Raji (cell line): ENCODE measurements around the gene NLGN1.

Source experiments
- POLR2A ChIP-seq: IDR thresholded peaks from 2 replicates; pipeline ENCODE4 v1.6.1; 2011; ENCODE audit warnings: low read depth, low read length, control low read depth; ENCODE audit not compliant: insufficient read depth

NLGN1 gene

GRCh38 chr3:174158674-174159073, 761.1 kb downstream of the NLGN1 start:
- no peak for TF ChIP-seq POLR2A

GRCh38 chr3:174159604-174160003, 762.1 kb downstream of the NLGN1 start:
- no peak for TF ChIP-seq POLR2A

- TF ChIP-seq POLR2A = no peak
These were observed 765.0 kb downstream of the NLGN1 start for GRCh38 chr3:174162550-174162949.

GRCh38 chr3:174168026-174168425, 770.5 kb downstream of the NLGN1 start:
- no peak for TF ChIP-seq POLR2A

GRCh38 chr3:174168538-174169254, 771.2 kb downstream of the NLGN1 start:
- TF ChIP-seq POLR2A = no peak

GRCh38 chr3:174169736-174170135, 772.2 kb downstream of the NLGN1 start:
- no peak for TF ChIP-seq POLR2A

- TF ChIP-seq POLR2A = no peak
These were observed 772.7 kb downstream of the NLGN1 start for GRCh38 chr3:174170248-174170647.

- TF ChIP-seq POLR2A = no peak
These were observed 788.9 kb downstream of the NLGN1 start for GRCh38 chr3:174186377-174186989.

GRCh38 chr3:174191380-174191779, 793.8 kb downstream of the NLGN1 start:
- TF ChIP-seq POLR2A = no peak

GRCh38 chr3:174191895-174192294, 794.4 kb downstream of the NLGN1 start:
- TF ChIP-seq POLR2A = no peak

- no peak for TF ChIP-seq POLR2A
These were observed 794.9 kb downstream of the NLGN1 start for GRCh38 chr3:174192471-174192870.

- no peak for TF ChIP-seq POLR2A
These were observed 796.1 kb downstream of the NLGN1 start for GRCh38 chr3:174193604-174194003.

GRCh38 chr3:174197416-174197815, 799.9 kb downstream of the NLGN1 start:
- no peak for TF ChIP-seq POLR2A

GRCh38 chr3:174198199-174198598, 800.7 kb downstream of the NLGN1 start:
- no peak for TF ChIP-seq POLR2A

- TF ChIP-seq POLR2A = no peak
These were observed 802.2 kb downstream of the NLGN1 start for GRCh38 chr3:174199696-174200095.

GRCh38 chr3:174202116-174202515, 804.6 kb downstream of the NLGN1 start:
- no peak for TF ChIP-seq POLR2A

GRCh38 chr3:174202561-174202960, 805.0 kb downstream of the NLGN1 start:
- TF ChIP-seq POLR2A = no peak
